Measurements from ENCODE around the gene PATJ. TPM values are rescaled to one million over a fixed set of nuclear protein-coding genes. Genes with fewer than 3 reads are reported as not detected.
"Not testable (repeated sequence)": the region's sequence is repeated elsewhere in the genome, so short reads cannot be mapped to it uniquely, and the experiment has no call there.

Gene PATJ, protein sequence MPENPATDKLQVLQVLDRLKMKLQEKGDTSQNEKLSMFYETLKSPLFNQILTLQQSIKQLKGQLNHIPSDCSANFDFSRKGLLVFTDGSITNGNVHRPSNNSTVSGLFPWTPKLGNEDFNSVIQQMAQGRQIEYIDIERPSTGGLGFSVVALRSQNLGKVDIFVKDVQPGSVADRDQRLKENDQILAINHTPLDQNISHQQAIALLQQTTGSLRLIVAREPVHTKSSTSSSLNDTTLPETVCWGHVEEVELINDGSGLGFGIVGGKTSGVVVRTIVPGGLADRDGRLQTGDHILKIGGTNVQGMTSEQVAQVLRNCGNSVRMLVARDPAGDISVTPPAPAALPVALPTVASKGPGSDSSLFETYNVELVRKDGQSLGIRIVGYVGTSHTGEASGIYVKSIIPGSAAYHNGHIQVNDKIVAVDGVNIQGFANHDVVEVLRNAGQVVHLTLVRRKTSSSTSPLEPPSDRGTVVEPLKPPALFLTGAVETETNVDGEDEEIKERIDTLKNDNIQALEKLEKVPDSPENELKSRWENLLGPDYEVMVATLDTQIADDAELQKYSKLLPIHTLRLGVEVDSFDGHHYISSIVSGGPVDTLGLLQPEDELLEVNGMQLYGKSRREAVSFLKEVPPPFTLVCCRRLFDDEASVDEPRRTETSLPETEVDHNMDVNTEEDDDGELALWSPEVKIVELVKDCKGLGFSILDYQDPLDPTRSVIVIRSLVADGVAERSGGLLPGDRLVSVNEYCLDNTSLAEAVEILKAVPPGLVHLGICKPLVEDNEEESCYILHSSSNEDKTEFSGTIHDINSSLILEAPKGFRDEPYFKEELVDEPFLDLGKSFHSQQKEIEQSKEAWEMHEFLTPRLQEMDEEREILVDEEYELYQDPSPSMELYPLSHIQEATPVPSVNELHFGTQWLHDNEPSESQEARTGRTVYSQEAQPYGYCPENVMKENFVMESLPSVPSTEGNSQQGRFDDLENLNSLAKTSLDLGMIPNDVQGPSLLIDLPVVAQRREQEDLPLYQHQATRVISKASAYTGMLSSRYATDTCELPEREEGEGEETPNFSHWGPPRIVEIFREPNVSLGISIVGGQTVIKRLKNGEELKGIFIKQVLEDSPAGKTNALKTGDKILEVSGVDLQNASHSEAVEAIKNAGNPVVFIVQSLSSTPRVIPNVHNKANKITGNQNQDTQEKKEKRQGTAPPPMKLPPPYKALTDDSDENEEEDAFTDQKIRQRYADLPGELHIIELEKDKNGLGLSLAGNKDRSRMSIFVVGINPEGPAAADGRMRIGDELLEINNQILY (N-terminal part only)
- 9.8 and 18.7 TPM in 2 replicates for total RNA-seq
- 10.8 and 17.8 TPM in 2 replicates for polyA plus RNA-seq

DNA sequence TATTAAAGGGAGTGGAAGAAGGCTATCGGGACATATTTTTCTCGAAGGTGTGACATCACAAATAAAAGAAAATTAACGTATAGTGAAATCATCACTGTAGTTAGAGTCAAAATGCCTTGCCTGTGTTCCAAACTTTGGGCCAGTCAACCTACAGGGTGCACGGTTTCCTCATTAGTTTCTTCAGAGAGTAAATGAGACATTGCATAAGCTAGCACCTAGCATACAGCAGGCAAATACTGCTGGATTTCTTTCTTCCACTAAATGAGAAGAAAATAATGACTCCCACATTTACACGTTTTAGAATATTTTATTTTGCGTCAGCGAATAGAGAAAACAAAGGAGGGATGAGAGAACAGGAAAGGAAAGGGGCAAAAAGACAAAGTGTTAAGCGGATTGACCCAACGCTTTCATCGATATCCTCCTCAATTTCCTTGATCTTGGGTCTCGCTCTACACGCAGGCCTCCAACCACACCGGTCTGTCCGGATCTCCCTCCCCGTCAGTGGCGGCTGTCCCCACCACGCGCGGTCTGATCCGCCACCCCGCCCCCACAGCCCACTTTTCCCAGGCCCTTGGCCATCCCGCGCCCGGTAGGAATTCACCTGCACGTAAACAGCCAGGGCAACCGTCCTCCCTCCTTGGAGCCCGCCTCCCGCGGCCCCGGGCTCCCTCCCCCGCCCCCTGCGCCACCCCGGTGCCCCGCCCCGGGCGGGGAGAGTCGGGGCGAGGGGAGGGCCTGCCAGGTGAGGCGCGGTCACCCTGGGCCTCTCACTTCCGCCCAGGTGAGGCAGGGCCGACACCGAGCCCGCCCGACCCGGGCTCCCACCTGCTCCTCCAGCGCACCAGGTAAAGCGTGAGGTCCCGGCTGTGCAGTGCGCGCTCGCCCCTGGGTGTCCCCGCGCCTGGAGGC is at the start of gene PATJ:
PATJ (plus strand) TSS at position 770 of the 909 bp plus-strand sequence. CDS start 20,413 bp downstream, outside the sequence.
- Histone ChIP-seq H3K9me3 (ENCODE audit: low read depth) (no peaks in the 10 kb centered on the region), H3K27me3 (no peaks in the 10 kb centered on the region), H3K4me1 (ENCODE audit: low read depth) (peaks cover 9% of the 10 kb centered on the region), H3K36me3 (no peaks in the 10 kb centered on the region), H3K27ac (peak within 1 kb of the TSS; percentile 97), H3K4me3 (peak within 1 kb of the TSS; percentile 93)
- TF ChIP-seq, protein P1, sequence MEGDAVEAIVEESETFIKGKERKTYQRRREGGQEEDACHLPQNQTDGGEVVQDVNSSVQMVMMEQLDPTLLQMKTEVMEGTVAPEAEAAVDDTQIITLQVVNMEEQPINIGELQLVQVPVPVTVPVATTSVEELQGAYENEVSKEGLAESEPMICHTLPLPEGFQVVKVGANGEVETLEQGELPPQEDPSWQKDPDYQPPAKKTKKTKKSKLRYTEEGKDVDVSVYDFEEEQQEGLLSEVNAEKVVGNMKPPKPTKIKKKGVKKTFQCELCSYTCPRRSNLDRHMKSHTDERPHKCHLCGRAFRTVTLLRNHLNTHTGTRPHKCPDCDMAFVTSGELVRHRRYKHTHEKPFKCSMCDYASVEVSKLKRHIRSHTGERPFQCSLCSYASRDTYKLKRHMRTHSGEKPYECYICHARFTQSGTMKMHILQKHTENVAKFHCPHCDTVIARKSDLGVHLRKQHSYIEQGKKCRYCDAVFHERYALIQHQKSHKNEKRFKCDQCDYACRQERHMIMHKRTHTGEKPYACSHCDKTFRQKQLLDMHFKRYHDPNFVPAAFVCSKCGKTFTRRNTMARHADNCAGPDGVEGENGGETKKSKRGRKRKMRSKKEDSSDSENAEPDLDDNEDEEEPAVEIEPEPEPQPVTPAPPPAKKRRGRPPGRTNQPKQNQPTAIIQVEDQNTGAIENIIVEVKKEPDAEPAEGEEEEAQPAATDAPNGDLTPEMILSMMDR (IDR thresholded peaks at IDR 0.05; ENCODE audit: low read depth, low read length): no peak
- peak; percentile 37 to 67 for DNase-seq (ENCODE audit: low read depth in 1 of 2, low spot score in 1 of 2)

DNA sequence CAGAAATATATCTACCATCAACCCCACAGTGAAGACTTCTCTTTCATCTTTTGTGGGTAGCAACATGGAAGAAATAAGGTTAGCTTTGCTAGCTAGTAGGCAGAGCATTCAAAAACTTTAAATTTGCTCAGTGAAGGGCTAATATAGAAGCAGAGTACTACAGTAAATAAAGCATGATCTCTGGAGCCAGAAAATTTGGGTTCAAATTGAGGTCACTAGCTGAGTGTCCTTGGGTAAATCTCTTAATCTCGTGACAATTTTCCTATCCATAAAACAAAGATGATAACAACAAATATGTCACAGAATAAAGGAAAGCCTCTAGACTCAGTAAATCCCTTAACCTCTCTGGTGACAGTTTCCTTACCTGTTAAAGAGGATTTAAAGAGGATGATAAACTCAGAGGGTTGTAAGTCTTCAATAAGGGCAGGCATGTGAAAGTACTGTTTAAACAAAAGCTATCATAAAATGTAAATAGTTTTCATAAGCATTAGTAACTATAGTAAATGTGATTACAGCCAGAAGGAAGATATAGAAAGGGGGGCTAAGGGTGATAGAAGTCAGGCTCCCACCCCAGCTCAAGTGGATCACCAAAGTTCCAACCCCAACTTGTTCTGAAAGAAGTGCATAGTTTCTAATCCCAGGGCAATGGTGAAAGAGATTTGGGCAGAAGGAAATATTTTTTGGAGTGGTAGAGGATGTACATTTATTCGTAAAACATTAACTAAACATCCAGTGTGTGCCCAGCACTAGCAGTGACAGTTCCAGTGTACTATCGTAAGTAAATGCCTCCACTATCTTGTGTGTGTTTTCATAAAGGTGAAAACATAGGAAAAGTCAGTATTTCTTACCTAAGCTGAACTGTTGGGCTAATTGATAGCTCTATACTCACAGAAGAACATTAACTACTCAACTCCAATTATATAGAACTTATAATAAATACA is 42.1 kb upstream of the PATJ start:
- Histone ChIP-seq H3K27ac (no peak overlapping the region), H3K27me3 (no peaks in the 10 kb centered on the region), H3K4me3 (no peak overlapping the region), H3K9me3 (ENCODE audit: low read depth) (no peaks in the 10 kb centered on the region), H3K4me1 (ENCODE audit: low read depth) (no peaks in the 10 kb centered on the region), H3K36me3 (peaks cover 13% of the 10 kb centered on the region)
- TF ChIP-seq, protein P1 (IDR thresholded peaks at IDR 0.05; ENCODE audit: low read depth, low read length): no peak
- no peak for DNase-seq (ENCODE audit: low read depth in 1 of 2, low spot score in 1 of 2)

DNA sequence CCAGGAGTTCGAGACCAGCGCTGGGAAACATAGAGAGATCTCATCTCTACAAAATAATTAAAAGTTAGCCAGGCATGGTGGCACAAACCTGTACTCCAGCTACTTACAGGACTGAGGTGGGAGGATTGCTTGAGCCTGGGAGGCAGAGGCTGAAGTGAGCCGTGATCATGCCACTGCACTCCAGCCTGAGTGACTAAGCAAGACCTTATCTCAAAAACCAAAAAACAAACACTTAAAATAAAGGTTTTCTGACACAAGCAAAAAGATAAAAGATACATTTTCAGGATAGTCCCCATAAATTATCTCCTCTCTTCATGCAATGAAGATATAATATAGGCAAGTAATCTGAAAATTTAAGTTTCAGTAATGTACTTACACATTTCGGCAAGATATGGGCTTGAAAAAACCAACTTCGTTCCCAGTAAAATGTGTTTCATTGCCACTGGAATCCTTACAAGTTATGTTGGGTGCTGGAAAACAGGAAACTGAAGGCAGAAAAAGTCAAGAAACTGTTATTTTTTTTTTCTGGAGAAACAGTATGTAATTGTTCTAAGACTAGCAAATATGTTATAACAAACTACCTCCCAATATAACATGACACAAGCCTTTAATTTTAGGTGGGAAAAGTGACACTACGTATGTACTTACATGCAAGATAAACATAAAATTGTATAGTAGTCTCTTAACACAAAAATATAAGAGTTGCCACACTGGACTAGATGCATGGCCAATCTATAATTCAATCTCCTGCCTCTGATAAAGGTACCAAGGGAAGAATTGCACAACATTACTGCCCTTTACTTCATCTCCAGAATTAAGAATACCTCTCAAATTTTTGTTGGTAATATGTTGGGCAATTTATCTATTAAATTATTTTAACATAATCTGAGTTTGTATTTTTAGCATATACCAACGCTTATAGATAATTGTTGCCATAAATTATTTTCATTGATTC is 33.0 kb upstream of the PATJ start:
- Histone ChIP-seq H3K9me3 (ENCODE audit: low read depth) (no peaks in the 10 kb centered on the region), H3K4me1 (ENCODE audit: low read depth) (no peaks in the 10 kb centered on the region), H3K27ac (no peak overlapping the region), H3K4me3 (no peak overlapping the region), H3K27me3 (no peaks in the 10 kb centered on the region), H3K36me3 (peaks cover 10% of the 10 kb centered on the region)
- TF ChIP-seq, protein P1 (IDR thresholded peaks at IDR 0.05; ENCODE audit: low read depth, low read length): no peak
- peak in 1 of 2 donors; percentile 72 for DNase-seq (ENCODE audit: low read depth in 1 of 2, low spot score in 1 of 2)

DNA sequence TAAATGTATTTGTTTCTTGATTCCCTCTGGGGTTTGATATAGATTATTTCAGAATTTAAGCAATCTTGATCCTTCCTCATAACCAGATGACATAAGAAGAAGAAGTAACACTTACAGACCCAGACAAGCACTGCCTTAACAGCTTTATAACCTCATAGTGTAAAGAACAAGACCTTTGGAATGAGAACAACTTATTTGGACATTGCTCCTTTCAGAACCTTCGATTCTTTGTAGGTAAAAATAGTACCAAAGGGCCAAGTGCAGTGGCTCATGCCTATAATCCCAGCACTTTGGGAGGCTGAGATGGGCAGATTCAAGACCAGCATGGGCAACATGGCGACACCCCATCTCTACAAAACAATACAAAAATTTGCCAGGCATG is 32.4 kb upstream of the PATJ start:
- Histone ChIP-seq H3K9me3 (ENCODE audit: low read depth) (no peaks in the 10 kb centered on the region), H3K36me3 (peaks cover 10% of the 10 kb centered on the region), H3K4me1 (ENCODE audit: low read depth) (no peaks in the 10 kb centered on the region), H3K4me3 (no peak overlapping the region), H3K27me3 (no peaks in the 10 kb centered on the region), H3K27ac (no peak overlapping the region)
- TF ChIP-seq, protein P1 (IDR thresholded peaks at IDR 0.05; ENCODE audit: low read depth, low read length): no peak
- no peak for DNase-seq (ENCODE audit: low read depth in 1 of 2, low spot score in 1 of 2)

DNA sequence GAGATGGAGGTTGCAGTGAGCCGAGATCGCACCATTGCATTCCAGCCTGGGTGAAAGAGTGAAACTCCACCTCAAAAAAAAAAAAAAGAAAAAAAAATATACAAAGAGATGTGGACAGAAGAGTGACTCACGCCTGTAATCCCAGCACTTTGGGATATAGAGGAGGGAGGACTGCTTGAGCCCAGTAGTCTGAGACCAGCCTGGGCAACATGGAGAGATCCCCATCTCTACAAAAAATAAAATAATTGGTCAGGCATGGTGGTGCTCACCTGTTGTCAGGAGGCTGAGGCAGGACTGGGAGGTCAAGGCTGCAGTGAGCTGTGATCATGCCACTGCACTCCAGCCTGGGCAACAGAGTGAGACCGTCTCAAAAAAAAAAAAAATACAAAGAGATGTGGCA is 31.0 kb upstream of the PATJ start:
- H3K4me1 ChIP-seq (ENCODE audit: low read depth); H3K27ac ChIP-seq; H3K9me3 ChIP-seq (ENCODE audit: low read depth); H3K27me3 ChIP-seq; H3K36me3 ChIP-seq; H3K4me3 ChIP-seq: not testable (repeated sequence)
- peak in 1 of 2 donors; percentile 54 for DNase-seq (ENCODE audit: low read depth in 1 of 2, low spot score in 1 of 2)
